Lower leg skin (tissue), 3 donors: ENCODE results near the gene ST6GALNAC3.

ENCODE experiments used
- CTCF ChIP-seq, 3 donors: fragments of 450-650 bp; IDR thresholded peaks; one replicate each; pipeline ENCODE4 v1.5.1; 2016; ENCODE audit warnings: antibody characterized with exemption in 3 of 3, mild to moderate bottlenecking in 3 of 3, moderate library complexity in 2 of 3
- POLR2A ChIP-seq, 2 donors: fragments of 450-650 bp; IDR thresholded peaks; one replicate each; pipeline ENCODE4 v1.6.1; 2016 to 2017; ENCODE audit warnings: antibody characterized with exemption in 2 of 2, mild to moderate bottlenecking in 1 of 2, moderate library complexity in 1 of 2

DNA sequence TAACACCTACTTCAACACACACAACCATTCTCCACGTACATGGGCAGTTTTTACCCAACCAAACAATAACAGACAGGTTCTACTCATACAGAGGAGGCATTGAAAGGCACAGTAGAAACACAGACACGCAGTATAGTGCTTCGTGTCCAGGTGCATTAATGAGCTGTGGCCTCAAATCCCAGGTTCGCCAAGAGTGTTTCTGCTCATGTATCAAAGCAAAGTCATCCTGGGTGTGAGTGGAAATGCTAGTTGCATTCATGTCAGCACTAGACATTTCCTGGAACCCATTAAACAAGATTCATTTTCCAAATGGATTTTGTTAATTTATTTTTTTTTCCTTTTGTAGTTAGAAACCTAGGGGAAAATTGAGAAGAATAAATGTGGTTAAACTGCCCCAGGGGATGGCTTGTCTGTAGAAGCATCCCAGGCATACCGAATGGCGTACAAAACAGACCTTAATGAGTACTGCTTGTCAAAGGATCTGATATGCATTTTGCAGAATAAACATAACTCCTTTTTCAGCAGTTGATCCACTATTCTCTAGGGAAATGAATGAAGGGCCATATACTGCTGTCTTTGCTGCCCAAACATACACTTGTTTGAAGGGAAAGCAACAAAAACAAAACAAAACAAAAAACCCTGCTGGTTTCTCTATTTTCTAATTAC is 494.2 kb downstream of the ST6GALNAC3 start:
- TF ChIP-seq CTCF (IDR thresholded peaks at IDR 0.05), result no peak
- TF ChIP-seq POLR2A (IDR thresholded peaks at IDR 0.05), result no peak
